HG03342 (cell line): ENCODE data around the gene COL6A2.
"Not testable (repeated sequence)": the region's sequence is repeated elsewhere in the genome, so short reads cannot be mapped to it uniquely, and the experiment has no call there.

Experiments
- ATAC-seq: cut with Tn5 transposase; IDR thresholded peaks from one replicate; pipeline ENCODE4 v1.9.1; 2021; ENCODE audit warnings: mild to moderate bottlenecking, moderate library complexity; ENCODE audit not compliant: unreplicated experiment

Gene COL6A2

GRCh38 chr21:46060596-46061061 lies 37.3 kb upstream of the COL6A2 start:
- ATAC-seq, result no peak

- no peak for ATAC-seq
Observed at GRCh38 chr21:46061063-46061462, 36.8 kb upstream of the COL6A2 start.

- no peak for ATAC-seq
Observed at GRCh38 chr21:46061518-46061917, 36.4 kb upstream of the COL6A2 start.

GRCh38 chr21:46061950-46062349 lies 36.0 kb upstream of the COL6A2 start:
- ATAC-seq, result no peak

- no peak for ATAC-seq
Observed at GRCh38 chr21:46062471-46063211, 35.3 kb upstream of the COL6A2 start.

GRCh38 chr21:46063227-46063626 lies 34.7 kb upstream of the COL6A2 start:
- no peak for ATAC-seq

- ATAC-seq, result no peak
Observed at GRCh38 chr21:46063734-46064680, 33.9 kb upstream of the COL6A2 start.

GRCh38 chr21:46064870-46065214 lies 33.1 kb upstream of the COL6A2 start:
- no peak for ATAC-seq

GRCh38 chr21:46065215-46065913 lies 32.5 kb upstream of the COL6A2 start:
- no peak for ATAC-seq

GRCh38 chr21:46065914-46066551 lies 31.9 kb upstream of the COL6A2 start:
- no peak for ATAC-seq

GRCh38 chr21:46066591-46067331 lies 31.2 kb upstream of the COL6A2 start:
- no peak for ATAC-seq

- ATAC-seq, result no peak
Observed at GRCh38 chr21:46067505-46068201, 30.3 kb upstream of the COL6A2 start.

GRCh38 chr21:46068516-46069079 lies 29.3 kb upstream of the COL6A2 start:
- ATAC-seq, result no peak

- ATAC-seq, result no peak
Observed at GRCh38 chr21:46069166-46069565, 28.7 kb upstream of the COL6A2 start.

GRCh38 chr21:46069719-46070279 lies 28.1 kb upstream of the COL6A2 start:
- ATAC-seq, result no peak

GRCh38 chr21:46071082-46071481 lies 26.8 kb upstream of the COL6A2 start:
- no peak for ATAC-seq

- ATAC-seq, result not testable (repeated sequence)
Observed at GRCh38 chr21:46076724-46077123, 21.2 kb upstream of the COL6A2 start.

- ATAC-seq, result no peak
Observed at GRCh38 chr21:46077674-46078101, 20.2 kb upstream of the COL6A2 start.
